NCI-H2171 treated with DMSO at 0.1 percent for 48 hours (cell line): Measurements from ENCODE around the gene CDHR4.
"Not testable (repeated sequence)": the region's sequence is repeated elsewhere in the genome, so short reads cannot be mapped to it uniquely, and the experiment has no call there.

Experiments
- DNase-seq: peaks from one replicate; lab custom pipeline; 2025; lab: John Stamatoyannopoulos, UW

The CDHR4 gene, protein sequence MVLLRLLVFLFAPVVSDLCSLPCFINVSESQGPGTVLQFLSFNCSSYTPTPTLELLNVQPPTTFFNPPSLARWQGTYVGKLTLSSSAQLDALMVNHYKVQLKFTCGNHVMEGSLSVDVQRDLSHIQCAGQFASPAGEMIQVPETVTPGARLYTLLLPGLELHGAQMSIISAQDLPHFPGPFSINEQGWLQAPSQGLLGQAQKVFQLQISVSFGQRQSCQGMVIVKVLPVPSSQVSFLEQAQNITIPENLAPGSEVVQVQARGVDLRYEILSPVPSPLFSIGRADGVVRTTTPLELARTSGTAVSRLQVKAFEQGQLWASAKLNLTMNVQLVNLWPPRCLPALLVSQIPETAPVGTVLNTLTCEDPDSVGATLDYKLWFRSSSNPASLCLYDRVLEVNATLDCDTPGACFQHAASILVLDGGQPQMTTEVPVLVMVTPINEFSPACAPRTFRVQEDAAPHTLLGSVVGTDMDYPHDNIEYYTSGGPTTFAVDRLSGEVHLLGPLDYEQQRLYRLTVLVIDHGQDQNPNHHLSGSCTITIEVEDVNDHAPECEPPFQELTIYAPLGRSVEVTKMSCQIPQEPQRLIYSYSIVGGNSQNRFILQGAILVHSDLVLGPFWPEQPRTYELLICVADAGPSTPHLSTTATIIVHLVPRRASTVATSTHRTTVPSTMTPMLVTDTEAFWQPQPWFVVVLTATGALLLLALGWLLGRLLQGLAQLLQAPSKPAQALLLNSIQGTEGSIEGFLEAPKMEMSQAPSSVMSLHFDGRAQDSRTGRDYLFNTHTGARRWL

DNA sequence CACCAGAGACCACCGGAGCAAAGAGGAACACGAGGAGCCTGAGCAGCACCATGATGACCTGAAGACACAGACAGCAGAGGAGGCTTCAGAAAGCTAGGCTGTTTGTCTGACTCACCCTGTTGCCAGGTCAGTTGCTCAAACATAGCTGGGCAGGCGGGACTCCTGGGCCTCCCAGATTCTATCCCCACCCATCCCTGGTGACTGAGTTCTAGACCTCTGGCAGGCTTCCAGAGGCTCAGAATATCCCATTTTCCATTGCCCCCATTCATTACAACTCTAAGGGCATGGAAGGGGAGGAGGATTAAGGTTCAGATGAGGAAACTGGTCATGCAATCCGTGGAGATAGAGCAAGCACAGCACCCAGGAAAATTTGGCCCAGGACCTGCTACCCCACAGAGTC is at the start of gene CDHR4:
Gene CDHR4 (minus strand): TSS at position 113 of the 400 bp plus-strand sequence. CDS start 61 bp downstream, at position 52.
- DNase-seq, result no peak

GRCh38 chr3:49845694-49846093 is 46.0 kb upstream of the CDHR4 start:
- DNase-seq, result no peak

DNA sequence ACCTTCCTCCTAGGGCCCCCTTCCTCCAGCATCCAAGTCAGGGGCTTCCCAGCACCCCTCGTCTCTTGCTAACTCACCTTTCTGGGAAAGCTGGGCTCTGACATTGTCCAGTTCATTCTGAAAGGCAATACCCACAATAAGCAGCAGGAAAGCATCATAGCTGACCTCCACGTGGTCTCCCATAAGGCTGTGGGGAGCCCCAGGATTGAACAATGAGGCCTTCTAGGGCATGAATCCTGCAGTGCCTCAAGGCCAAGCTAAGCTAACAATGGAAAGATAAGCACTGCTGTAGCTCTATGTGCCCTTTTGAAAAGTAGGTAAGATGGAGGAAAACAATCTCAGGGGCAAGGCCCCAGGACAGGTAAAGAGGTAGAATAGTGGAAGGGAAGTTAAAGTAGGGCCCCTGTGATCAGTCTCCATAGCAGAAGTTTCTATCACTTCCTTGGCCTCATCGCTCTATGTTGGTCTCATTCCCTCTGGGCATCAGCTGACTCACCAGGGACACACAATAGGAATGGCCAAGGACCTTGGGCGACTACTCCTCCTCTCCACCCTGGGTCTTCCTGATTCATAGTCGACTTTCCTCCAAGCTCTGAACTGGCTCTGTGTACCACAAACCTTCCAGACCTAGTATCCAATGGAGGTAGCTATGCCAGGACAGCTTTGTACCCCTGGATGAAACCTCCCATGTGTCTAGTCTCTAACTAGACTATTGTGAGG is 45.0 kb upstream of the CDHR4 start:
- no peak for DNase-seq

DNA sequence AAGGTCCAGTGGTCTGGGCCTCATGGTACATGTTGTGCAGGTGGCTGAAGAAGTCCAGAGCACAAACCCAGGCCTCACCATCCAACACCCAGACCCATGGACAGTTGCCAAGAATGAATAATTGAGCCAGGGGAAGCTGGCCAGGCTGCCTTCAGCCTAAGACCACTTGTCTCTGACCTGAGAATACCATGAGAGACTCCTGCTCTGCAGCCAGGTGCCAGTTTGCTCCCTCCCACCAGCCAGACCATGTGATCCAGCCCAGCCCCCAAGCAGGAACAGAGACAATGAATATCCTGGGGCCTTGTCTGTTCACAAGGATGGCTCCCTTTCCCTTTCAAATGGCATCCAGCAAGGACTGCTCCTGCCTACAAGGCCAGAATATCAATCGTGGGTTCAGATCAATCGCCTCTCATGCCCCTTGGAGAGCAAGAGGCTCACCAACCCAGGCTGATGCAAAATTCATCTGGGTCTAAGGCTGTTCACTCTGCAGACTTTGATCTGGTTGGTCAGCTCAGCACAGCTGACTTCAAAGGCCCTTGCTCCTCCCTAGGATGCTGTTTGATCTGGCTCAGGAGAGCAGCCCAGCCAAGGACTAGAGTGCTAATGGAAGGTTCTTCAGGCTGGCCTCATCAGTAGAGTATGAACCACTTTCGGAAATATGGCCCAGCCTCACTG is 43.3 kb upstream of the CDHR4 start:
- no peak for DNase-seq

DNA sequence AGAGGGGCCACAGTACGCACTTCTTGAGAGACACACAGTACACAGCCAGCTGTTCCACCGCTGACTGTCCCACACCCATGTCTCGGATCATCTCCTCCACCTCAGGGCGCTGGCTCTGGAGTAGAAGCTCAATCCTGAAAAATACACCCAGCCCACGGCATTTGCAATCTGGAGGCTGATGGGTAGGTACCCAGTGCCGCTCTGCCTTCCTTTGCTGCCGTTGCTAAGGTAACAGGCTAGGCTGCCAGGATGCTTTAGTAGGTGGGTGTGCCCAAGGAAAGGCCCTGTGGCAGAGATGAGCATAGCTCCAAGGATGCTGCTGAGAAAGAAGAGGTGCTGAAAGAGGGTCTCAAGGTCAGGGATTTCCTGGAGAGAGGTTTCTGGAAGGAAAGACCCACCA is 42.1 kb upstream of the CDHR4 start:
- DNase-seq, result no peak

GRCh38 chr3:49841126-49841696 is 41.5 kb upstream of the CDHR4 start:
- DNase-seq, result peak; percentile 13

- DNase-seq, result no peak
These were observed 40.7 kb upstream of the CDHR4 start for GRCh38 chr3:49840388-49840787.

DNA sequence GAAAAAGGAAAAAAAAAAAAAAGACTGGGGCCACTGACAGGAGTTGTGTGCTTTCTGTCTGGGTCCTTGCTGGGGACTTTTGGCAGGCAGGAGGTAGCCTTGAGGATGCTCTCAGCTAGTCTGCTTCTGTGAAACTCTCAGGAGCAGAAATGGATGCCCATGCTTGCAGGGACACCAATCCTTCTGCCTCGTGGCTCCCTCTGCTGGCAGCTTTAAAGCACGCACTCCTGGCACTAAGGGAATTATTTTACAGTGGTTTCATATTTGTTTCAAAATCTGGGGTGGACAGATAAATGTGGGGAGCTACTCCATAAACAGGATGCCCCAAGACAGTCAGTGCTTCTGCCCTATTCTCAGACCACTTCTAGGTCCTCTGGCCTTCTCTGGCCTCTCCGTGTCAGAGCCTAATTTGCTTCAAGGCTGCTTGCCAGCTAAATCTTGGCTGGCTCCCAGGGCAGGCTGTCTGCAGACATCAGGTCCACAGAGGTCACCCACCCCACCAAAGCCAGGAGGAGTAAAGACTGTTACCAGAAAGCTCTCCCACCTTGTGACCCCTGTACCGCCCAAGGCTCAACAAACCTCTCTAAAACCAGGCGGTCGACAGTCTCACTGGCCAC is 39.6 kb upstream of the CDHR4 start:
- peak; percentile 71 for DNase-seq

DNA sequence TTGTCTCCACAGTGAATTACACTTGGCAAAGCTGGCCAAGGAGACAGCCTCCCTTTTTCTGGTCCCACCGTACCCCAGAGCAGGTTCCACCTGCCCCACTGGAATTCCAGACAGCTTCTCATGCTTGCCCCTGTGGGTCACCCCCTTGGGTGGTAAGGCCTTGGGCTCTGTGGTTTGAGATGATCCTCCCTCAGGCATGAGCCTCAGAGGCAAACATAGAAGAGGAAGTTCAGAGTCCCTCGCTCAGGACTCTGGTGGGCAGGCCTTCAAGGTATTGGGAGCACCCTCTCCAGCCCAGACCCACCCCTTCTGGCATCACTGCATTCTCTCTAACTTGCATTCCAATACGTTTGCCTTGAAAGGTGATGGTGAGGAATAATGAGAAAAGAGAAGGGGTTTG is 31.7 kb upstream of the CDHR4 start:
- no peak for DNase-seq

DNA sequence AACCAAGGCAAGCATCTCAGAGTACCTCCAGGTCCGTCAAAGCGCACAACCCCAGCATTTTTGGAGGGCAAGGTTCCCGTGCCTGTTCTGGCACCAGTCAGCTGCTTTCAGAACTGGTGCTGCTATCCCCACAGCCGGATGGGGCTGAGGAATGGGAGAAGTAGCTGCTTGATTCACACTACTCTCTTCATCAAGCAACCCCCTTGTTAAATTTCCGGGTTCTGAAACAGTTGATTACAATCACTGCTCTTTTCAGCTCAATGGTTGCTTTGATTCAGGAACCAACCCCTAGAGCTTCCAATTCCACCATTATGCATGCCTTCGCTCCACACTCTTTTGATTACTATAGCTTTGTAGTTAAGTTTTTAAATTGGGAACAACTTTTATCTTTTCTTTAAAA is 26.3 kb upstream of the CDHR4 start:
- DNase-seq, result no peak

DNA sequence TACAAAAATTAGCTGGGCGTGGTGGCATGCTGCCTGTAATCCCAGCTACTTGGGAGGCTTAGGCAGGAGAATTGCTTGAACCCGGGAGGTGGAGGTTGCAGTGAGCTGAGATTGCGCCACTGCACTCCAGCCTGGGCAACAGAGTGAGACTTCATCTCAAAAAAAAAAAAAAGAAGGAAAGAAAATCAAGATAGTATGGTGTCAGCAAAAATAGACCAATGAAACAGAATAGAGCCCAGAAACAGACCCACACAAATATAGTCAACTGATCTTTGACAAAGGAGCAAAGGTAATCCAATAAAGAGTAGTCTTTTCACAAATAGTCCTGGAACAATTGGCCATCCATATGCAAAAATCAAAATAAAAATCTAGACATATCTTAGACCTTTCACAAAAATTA is 23.5 kb upstream of the CDHR4 start:
- not testable (repeated sequence) for DNase-seq

GRCh38 chr3:49813497-49814174 is 14.0 kb upstream of the CDHR4 start, which contains the start of gene UBA7:
Gene UBA7, minus strand, starts transcription at chr3:49813953. Its CDS starts 166 bp downstream, at chr3:49813787.
- DNase-seq, result no peak

DNA sequence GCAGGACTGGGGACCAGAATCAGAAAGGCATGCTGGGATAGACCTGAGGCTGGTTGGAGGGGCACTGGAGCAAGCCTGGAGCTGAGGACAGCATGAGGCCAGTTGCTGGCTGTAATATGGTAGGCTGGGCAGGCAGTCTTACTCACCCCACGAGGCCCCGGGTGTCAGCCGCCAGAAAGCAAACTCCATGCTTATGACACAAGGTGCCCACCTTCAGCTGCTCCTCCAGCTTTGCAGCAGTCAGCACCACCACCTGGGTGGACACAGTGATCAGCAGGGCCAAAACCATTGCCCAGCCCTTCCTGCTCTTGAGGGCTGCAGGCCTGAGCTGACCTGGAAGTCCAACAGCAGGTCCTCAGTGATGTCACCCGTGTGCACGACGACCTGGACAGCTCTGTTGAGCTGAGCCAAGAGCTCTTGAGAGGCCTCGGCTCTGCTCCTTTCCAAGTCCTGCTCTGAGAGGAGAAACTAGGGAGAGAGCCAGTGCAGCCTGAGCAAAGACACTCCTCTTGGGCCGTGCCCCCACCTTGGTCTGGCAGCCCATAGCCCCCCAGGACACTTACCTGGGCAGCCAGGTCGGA is 13.3 kb upstream of the CDHR4 start:
- DNase-seq, result no peak

- no peak for DNase-seq
These were observed 7.9 kb upstream of the CDHR4 start for GRCh38 chr3:49807431-49808114.

- no peak for DNase-seq
These were observed 7.2 kb upstream of the CDHR4 start for GRCh38 chr3:49806850-49807249.

DNA sequence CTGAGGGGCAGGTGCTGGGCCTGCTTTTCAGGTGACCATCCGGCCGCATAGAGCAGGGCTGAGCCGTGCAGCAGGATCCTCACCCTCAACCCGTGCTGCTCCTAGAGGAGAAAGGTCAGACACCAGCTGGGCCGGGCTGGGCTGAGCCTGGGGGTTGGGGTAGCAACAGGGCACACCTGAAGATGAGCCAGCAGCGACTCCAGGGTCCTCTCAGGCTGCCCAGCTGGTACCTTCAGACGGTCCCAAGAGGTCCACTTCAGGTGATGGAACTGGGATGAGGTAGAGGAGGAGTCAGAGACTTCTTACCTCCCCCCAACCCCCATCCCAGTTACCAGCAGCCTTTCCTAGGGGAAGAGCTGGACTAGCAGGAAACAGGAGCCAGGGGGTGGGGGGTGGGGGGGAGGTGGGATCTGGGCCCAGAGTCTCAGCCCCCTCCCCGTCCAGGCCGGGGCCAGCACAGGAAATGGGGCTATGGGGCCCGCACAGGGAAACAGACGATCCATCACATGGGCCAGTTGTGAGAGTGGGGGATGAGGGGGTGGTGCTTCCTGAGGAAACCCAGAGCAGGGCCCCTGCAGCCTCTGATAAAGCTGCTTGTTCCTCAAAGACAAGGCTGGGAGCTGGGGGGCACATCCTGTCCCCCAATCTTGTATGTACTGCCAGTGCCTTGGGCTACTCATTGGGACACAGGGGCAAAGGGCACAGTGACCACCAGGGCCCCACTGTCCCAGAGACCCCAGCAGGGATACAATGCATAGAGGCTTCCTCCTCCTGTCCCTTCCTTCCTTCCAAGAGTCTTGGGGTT is 6.4 kb upstream of the CDHR4 start:
- DNase-seq, result no peak

DNA sequence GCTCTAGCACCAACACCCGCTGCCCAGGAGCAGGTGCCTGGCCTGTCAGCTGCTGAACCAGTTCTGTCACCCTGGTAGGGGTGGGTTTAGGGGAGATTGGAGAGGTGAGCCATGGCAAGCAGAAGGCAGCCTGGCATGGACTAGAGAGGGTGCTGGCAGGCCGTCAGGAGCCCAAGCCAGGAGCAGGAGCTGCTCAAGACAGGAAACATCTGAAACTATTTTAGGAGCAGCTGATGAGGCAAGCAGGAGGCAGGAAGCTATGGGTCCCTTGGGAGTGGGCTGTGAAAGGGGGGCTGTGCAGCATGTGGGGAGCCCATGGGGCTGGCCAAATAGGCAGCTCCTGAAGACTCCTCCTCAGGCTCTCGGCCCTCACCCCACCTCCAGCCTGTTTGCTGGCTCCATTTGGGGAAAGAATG is 5.7 kb upstream of the CDHR4 start:
- DNase-seq, result peak; percentile 83

GRCh38 chr3:49804141-49805041 is 4.7 kb upstream of the CDHR4 start:
- DNase-seq, result no peak
